ENCODE data around the gene LSG1.
"Not testable (repeated sequence)": the region's sequence is repeated elsewhere in the genome, so short reads cannot be mapped to it uniquely, and the experiment has no call there.

Gene LSG1

GRCh38 chr3:194647747-194648146 is 24.2 kb downstream of the LSG1 start:
- no peak for DNase-seq

DNA sequence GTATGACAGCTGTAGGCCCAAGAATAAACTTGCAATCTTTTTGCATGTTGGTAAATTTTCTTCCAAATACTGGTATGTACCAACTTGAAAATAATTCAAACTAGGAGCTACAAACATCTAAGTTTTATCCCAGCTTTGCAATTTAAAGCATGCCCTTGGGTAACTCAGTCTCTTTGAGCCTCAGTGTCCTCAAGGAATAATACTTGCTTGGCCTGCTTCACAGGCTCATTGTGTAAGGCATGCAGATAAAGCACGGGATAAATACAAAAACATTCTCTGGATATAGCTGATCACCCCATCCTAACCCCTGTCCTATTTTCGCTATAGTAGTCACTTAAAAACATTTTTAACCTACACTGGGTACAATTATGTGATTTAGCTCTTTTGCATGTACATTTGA is 29.2 kb downstream of the LSG1 start:
- DNase-seq: no peak

DNA sequence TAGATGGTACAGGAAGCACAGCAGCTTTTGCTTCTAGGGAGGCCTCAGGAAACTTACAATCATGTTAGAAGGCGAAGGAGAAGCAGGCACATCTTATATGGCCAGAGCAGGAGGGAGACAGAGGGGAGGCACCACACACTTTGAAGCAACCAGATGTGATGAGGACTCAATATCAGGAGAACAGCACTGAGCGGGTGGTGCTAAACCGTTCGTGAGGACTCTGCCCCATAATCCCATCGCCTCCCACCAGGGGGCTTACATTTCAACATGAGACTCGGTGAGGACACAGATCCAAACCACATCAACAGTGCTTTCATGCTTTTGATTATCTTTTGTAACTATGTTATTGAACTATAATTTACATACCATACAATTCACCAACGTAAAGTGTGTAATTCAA is 31.2 kb downstream of the LSG1 start:
- DNase-seq: no peak

- no peak for DNase-seq
Measured at GRCh38 chr3:194638991-194639605, 32.9 kb downstream of the LSG1 start.

DNA sequence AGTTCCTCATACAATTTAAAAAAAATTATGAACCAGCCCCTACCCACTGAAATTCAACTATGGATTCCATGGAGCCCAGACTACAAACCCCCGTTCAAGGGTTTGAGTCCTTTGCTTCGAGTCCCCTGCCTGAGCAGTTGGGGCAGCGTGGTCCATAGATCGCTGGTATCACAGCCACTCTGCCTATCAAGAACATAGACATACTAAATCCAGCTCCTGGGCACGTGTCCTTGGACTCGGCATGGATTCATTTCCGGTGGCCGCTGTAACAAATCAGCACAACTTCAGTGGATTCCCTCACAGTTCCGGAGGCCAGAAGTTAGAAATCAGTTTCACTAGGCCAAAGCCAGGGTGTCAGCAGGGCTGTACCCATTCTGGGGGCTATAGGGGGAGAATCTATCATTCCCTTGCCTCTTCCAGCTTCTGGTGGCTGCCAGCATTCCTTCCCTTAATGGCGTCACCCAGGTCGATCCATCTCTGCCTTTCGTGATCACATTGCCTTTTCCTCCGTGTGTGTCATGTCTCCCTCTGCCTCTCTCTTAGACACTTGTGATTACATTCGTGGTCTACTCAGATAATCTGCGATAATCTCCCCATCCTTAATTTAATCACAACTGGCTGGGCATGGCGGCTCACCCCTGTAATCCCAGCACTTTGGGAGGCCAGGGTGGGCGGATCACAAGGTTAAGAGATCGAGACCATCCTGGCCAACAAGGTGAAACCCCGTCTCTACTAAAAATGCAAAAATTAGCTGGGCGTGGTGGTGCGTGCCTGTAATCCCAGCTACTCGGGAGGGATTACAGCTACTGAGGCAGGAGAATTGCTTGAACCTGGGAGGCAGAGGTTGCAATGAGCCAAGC is 34.2 kb downstream of the LSG1 start:
- no peak for DNase-seq

GRCh38 chr3:194637066-194637465 is 34.9 kb downstream of the LSG1 start:
- DNase-seq: no peak

- peak; percentile 21 for DNase-seq
Measured at GRCh38 chr3:194633349-194634004, 38.5 kb downstream of the LSG1 start, which contains the start of gene TMEM44. Gene TMEM44 (minus strand): TSS chr3:194633419. CDS start chr3:194633215, 204 bp downstream.

DNA sequence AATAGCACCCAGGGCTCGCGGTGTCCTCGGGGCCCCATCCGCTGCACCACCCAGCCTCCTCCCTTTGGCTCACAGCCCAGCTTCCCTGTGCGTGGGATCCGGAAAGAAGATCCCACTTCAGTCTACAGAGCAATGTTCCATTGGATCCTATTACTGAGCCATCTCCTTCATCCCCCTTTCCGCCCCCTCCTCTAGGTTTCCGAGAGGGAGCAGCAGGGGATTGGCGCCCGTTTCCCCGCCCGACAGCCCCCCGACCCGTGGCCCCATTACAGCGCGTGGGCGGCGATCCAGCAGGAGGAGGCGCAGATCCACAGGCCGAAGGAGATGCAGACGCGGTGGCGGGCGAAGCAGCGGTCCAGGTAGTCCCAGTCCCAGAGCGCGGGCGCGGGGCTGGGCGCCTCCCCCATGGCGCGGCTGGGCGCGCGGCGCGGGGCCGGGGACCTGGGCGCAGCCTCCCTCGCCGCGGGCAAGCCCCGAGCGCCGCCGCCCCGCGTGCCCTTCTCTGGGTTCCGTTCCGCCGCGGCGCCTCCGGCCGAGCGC is 39.1 kb downstream of the LSG1 start:
- no peak for DNase-seq

GRCh38 chr3:194632226-194632808 is 39.7 kb downstream of the LSG1 start:
- DNase-seq: no peak

DNA sequence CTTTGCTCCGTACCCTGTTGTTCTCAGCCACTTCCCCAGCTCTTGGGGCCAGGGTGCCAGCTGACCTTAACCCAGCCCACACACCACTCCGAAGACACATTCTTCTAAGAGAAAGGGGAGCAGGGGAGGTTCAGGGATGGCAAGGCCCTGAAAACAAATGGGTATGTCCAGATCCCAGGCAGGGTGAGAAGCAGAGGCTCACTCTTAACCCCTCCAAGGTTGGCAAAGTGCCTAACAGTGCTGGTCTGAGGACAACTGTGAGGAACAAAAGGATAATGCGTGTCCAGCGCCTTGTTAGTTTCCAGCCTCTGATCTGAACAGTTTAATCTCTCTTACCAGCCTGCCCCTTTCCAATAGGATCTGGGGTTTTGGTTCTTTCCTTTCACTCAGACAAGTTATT is 40.3 kb downstream of the LSG1 start:
- no peak for DNase-seq

DNA sequence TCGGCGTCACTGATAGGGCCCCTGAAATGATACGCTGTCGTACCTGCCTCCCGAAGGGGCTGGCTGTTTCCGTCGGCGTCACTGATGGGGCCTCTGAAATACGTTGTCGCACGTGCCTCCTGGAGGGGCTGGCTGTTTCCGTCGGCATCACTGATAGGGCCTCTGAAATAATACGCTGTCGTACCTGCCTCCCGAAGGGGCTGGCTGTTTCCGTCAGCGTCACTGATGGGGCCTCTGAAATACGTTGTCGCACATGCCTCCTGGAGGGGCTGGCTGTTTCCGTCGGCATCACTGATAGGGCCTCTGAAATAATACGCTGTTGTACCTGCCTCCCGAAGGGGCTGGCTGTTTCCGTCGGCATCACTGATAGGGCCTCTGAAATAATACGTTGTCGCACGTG is 41.3 kb downstream of the LSG1 start:
- DNase-seq: not testable (repeated sequence)

- no peak for DNase-seq
Measured at GRCh38 chr3:194624956-194625355, 47.0 kb downstream of the LSG1 start.

DNA sequence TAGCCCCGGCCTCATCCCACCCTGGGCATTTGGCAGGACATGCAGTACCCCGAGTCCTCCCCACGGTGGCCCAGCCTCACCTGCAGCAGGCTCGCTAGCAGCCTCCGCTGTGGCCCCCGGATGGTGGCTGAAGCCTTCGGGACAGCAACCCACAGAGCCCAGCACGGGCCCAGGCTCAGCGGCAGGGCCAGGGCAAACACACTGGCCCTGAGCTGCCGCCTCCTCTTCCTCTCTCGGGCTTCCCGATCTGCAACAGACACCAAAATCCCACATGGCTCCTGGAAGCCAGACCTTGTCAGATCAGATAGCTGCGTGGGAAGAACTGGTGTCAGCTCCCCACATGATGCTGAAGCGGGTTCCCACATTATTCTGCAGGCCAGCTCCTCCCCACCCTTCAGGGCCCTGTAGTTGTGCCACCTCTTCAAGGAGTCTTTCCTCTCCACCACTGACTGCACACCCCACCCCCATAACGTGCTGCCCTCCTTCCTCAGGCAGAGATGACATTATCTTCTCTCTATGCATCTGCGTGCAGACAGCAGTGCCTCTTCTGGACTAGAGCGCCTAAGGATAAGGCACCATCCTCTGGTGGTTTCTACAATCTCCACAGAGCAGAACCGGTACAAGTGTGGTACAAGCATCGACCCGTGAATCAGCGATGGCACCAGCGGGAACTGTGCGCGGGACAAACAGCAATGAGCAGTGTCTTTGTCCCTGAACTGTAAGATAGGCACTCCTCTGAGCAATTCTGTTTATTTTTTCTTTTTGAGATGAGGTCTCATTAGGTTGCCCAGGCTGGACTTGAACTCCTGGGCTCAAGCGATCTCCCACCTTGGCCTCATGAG is 48.3 kb downstream of the LSG1 start:
- no peak for DNase-seq

- DNase-seq: no peak
Measured at GRCh38 chr3:194622621-194623340, 49.2 kb downstream of the LSG1 start.

DNA sequence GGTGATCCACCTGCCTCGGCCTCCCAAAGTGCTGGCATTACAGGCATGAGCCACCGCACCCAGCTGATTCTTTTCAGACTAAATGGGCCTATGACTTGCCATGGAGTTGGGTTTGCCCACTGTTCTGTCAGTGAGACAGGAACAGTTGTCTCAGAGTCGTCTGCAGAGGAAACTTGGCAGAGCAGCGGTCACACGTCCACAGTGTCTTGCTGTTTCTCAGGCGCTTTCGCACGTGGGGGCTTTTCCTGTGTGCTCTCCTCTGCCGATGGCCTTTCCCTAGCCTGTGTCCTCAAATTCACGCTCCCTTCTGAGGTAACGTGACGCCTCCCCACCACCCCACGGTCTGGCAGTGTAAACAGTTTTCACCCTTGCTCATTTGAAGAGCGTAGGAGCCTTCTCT is 50.0 kb downstream of the LSG1 start:
- no peak for DNase-seq

- DNase-seq: no peak
Measured at GRCh38 chr3:194620196-194620595, 51.8 kb downstream of the LSG1 start.

DNA sequence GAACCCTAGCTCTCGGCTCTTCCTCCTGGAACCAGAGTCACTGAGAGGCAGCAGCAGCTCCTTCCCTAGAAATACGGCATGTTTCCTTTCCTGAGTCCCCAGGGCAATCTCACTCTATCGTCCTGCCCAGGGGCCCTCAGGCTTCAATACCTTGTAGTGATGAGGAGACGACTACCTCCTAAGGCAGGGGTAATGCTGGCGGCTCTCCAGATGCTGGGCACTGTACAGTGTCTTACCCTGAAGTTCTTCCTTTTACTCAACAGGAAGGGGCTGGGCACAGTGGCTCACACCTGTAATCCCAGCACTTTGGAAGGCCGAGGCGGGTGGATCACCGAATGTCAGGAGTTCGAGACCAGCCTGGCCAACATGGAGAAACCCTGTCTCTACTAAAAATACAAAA is 52.2 kb downstream of the LSG1 start:
- DNase-seq: no peak

- DNase-seq: no peak
Measured at GRCh38 chr3:194618858-194619608, 53.0 kb downstream of the LSG1 start.

GRCh38 chr3:194617827-194618226 is 54.2 kb downstream of the LSG1 start:
- DNase-seq: no peak

DNA sequence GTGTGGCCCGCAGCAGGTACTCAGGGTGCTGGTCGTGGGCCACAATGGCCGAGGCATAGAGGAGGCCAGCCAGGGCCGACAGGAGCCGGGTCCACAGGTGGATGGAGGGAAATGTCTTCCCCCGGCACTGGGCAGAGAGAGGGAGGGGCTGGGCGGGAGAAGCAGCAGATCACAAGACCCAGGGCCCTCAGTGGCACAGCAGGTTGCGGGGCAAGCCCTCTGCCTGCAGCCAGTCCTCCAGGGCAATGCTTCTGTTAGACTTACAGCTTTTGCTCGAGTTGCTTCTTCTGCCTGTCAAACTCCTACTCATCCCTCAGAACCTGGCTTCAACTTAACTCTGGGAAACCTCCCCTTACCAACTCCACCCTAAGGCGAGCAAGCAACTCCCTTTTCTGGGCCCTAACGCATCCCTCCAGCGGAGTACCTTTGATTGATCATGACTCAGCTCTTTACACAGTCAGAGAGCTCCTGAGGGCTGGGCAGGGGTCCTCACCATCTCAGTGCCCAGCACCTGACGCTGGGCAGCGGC is 54.8 kb downstream of the LSG1 start:
- DNase-seq: no peak

GRCh38 chr3:194615226-194615625 is 56.8 kb downstream of the LSG1 start:
- no peak for DNase-seq

All from NCI-H2081 treated with DMSO at 0.1 percent for 48 hours (cell line).